HEK293T (cell line): ENCODE measurements around the gene TNFRSF17.

Experiments used
- BHLHE40 ChIP-seq: fragments of 450-650 bp; IDR thresholded peaks from 2 replicates; pipeline ENCODE4 v1.6.1; 2016; ENCODE audit warnings: mild to moderate bottlenecking, moderate library complexity, borderline replicate concordance
- FOXA1 ChIP-seq: fragments of 450-650 bp; IDR thresholded peaks from 2 replicates; pipeline ENCODE4 v1.6.1; 2016; ENCODE audit warnings: mild to moderate bottlenecking
- L3MBTL2 ChIP-seq: fragments of 450-650 bp; conservative IDR thresholded peaks from 2 replicates; pipeline ENCODE4 v1.6.1; 2016; ENCODE audit warnings: mild to moderate bottlenecking
- LEF1 ChIP-seq: fragments of 450-650 bp; IDR thresholded peaks from 2 replicates; pipeline ENCODE4 v1.6.1; 2017; ENCODE audit warnings: mild to moderate bottlenecking, borderline replicate concordance
- PKNOX1 ChIP-seq: fragments of 450-650 bp; IDR thresholded peaks from 2 replicates; pipeline ENCODE4 v1.6.1; 2016
- SUZ12 ChIP-seq: fragments of 450-650 bp; IDR thresholded peaks from 2 replicates; pipeline ENCODE4 v1.6.1; 2016; ENCODE audit warnings: mild to moderate bottlenecking

GRCh38 chr16:11972128-11972527 lies 7.1 kb downstream of the TNFRSF17 start:
- TF ChIP-seq LEF1 (no peak), PKNOX1 (no peak), SUZ12 (no peak), BHLHE40 (no peak), FOXA1 (no peak), L3MBTL2 (no peak)
